COLO668 (cell line): Measurements from ENCODE around the gene SFSWAP.
"Not testable (repeated sequence)": the region's sequence is repeated elsewhere in the genome, so short reads cannot be mapped to it uniquely, and the experiment has no call there.

Source experiments
- DNase-seq: peaks from one replicate; lab custom pipeline; 2025; ENCODE audit not compliant: unreplicated experiment; lab: John Stamatoyannopoulos, UW

SFSWAP gene

GRCh38 chr12:131756441-131756840, 45.6 kb downstream of the SFSWAP start:
- no peak for DNase-seq

GRCh38 chr12:131757111-131757510, 46.2 kb downstream of the SFSWAP start:
- no peak for DNase-seq

DNA sequence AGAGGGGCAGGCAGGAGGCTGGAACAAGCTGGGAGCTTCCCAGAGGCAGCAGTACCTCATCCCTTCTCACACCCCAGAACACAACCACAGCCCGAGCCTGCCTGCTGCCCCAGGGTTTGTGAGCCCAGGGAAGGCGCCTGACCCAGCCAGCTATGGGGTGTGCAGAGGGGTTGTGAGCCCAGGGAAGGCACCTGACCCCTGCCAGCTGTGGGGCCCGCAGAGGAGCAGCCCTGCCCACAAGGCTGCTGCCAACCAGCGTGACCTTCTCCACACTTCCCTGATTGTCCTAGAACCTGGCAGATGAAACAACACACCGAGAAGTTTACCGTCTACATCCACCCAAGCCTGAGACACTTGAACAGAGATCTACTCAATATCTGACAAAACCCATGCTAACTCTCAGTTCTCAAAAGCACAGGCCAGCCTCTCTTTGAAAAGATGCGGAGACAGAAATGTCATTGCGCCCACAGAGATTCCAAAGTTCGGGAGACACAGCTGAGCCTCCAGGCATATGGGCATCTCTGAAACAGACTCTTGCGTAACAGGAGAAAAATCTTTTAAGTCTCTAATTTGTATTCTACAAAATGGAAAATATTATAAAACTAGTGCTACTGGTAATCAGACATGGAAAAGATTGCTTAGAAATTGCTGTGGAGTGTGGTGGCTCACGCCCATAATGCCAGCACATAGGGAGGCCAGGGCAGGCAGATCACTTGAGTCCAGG, 47.3 kb downstream of the SFSWAP start:
- DNase-seq, result no peak

GRCh38 chr12:131759176-131759575, 48.3 kb downstream of the SFSWAP start:
- no peak for DNase-seq

GRCh38 chr12:131761638-131762037, 50.7 kb downstream of the SFSWAP start:
- DNase-seq, result no peak

DNA sequence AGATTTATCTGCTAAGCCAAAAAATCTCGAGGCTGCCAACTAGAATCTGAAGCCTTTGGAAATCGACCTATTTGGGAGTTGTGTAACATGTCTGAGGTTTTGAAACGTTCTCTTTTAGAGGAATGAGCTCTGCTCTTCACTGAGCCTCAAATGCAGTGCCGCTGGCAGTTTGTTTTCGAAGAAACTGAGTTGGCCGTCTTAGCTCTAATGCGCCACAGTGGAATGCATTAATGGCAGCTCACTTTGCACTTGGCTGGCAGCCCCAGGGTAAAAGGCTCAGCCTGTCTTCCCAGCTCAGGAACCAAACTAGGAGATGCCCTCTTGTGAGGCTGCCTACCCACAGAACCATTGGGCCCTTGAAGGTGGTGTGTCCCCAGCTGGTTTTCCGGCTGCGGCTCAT, 53.8 kb downstream of the SFSWAP start:
- no peak for DNase-seq

- DNase-seq, result no peak
Observed at GRCh38 chr12:131765961-131766360, 55.1 kb downstream of the SFSWAP start.

DNA sequence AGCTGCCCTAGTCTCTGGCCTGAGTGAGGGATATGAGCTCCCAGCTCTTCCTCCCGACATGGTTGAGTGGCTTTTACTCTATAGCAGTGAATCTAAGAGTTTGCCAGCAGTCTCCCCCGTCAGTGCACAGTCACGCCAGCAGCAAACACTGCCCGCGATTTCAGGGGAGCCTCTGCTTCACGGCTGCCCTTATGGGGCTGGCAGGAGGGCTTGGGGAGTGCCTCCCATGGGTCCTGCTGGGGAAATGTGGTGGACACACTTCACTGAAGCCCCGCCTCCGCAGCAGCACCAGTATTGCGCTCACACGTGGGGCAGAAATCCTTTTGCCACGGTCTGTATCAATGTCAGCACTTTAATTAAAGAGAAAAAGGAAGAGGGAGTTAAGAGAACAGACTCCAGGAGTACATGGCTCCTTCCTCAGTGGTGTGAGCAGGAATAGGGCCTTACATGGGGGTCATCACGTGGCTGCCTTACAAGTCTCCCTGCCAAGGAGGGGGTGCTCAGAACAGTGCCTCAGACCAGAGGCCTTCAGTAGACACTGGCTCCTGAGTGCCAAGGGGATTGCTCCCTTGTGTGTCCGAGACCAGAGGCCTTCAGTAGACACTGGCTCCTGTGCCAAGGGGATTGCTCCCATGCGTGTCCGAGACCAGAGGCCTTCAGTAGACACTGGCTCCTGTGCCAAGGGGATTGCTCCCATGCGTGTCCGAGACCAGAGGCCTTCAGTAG, 55.7 kb downstream of the SFSWAP start:
- no peak for DNase-seq

GRCh38 chr12:131770120-131770519, 59.2 kb downstream of the SFSWAP start:
- DNase-seq, result no peak

DNA sequence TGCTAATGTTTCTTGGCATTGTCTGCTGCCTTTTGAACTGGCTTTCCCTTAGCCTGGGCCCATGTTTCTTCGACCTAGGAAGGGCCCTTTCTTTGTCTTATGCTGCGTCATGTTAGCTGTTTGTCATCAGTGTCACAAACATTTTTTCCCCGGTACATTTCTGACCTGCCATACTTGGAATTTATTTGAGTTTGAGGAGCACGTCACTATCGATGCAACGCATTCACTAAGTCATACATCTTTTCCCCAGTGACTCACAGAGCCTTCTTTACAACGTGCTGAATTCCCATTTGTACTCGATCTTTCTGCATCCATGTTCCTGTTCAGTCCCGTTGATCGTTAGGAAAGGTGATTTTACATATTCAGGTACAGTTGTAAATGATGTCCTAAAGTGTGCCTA, 61.1 kb downstream of the SFSWAP start:
- DNase-seq, result no peak

- no peak for DNase-seq
Observed at GRCh38 chr12:131773582-131774221, 62.8 kb downstream of the SFSWAP start.

- no peak for DNase-seq
Observed at GRCh38 chr12:131774576-131775391, 63.9 kb downstream of the SFSWAP start.

GRCh38 chr12:131775392-131776236, 64.7 kb downstream of the SFSWAP start:
- DNase-seq, result no peak

- no peak for DNase-seq
Observed at GRCh38 chr12:131776237-131776889, 65.5 kb downstream of the SFSWAP start.

- not testable (repeated sequence) for DNase-seq
Observed at GRCh38 chr12:131777269-131777668, 66.4 kb downstream of the SFSWAP start.

DNA sequence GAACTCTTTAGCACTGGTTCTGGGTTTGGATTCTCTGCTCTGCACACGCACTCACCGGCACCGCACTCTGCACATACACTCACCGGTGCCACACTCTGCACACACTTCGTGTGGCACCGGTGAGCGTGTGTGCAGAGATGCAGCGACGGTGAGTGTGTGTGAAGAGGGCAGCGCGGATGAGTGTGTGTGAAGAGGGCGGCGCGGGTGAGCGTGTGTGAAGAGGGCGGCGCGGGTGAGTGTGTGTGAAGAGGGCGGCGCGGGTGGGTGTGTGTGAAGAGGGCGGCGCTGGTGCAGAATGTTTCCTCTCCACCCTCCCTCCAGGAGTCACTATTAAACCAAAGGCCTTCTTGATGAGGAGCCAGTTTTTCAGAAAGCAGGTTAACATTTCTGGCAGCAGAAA, 68.1 kb downstream of the SFSWAP start:
- no peak for DNase-seq

DNA sequence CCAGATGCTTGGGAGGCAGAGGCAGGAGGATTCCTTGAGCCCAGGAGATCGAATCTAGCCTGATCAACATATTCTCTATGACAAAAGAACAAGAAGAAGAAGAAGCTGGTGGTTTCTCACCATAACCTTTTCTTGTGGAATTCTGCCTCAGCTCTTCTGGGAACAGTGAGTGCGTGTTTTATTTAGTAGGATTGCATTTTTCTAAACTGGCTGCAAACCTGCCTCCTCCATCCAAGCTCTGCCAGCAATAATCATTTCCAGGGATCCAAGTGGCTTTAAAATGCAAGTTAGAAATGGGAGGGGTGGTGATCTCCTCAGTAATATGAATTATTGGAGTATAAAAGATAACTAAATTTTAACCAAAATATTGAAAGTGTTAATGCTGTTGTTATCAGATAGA, 71.2 kb downstream of the SFSWAP start:
- no peak for DNase-seq

- no peak for DNase-seq
Observed at GRCh38 chr12:131783915-131784541, 73.1 kb downstream of the SFSWAP start.
